Stimulated activated CD4-positive, alpha-beta T cell treated with anti-CD3 and anti-CD28 coated beads, Interleukin-4, amount 100 ng/mL, for 4 hours (primary cell): ENCODE measurements around the gene ZMIZ1.

Experiments
- DNase-seq, 2 experiments: peaks; one replicate each; pipeline ENCODE4 v3.0.0-alpha.2; 2020

The ZMIZ1 gene

GRCh38 chr10:79179164-79179956 lies 110.6 kb downstream of the ZMIZ1 start:
- DNase-seq: no peak

- DNase-seq: no peak
These were observed 111.2 kb downstream of the ZMIZ1 start for GRCh38 chr10:79179957-79180309.

- no peak for DNase-seq
These were observed 111.9 kb downstream of the ZMIZ1 start for GRCh38 chr10:79180414-79181221.

- DNase-seq: no peak
These were observed 112.5 kb downstream of the ZMIZ1 start for GRCh38 chr10:79181227-79181626.

- DNase-seq: no peak
These were observed 113.1 kb downstream of the ZMIZ1 start for GRCh38 chr10:79181698-79182521.

GRCh38 chr10:79182781-79183467 lies 114.2 kb downstream of the ZMIZ1 start:
- DNase-seq: no peak

GRCh38 chr10:79183468-79183865 lies 114.7 kb downstream of the ZMIZ1 start:
- no peak for DNase-seq

- no peak for DNase-seq
These were observed 115.4 kb downstream of the ZMIZ1 start for GRCh38 chr10:79184145-79184625.

GRCh38 chr10:79184657-79185056 lies 115.9 kb downstream of the ZMIZ1 start:
- DNase-seq: no peak

GRCh38 chr10:79185067-79185774 lies 116.5 kb downstream of the ZMIZ1 start:
- no peak for DNase-seq

- DNase-seq: no peak
These were observed 117.1 kb downstream of the ZMIZ1 start for GRCh38 chr10:79185796-79186374.

- DNase-seq: no peak
These were observed 117.8 kb downstream of the ZMIZ1 start for GRCh38 chr10:79186486-79187120.

GRCh38 chr10:79187121-79187940 lies 118.6 kb downstream of the ZMIZ1 start:
- DNase-seq: no peak

GRCh38 chr10:79188154-79188965 lies 119.6 kb downstream of the ZMIZ1 start:
- DNase-seq: no peak

GRCh38 chr10:79189181-79189580 lies 120.4 kb downstream of the ZMIZ1 start:
- DNase-seq: no peak

- no peak for DNase-seq
These were observed 121.2 kb downstream of the ZMIZ1 start for GRCh38 chr10:79189853-79190435.

- no peak for DNase-seq
These were observed 122.0 kb downstream of the ZMIZ1 start for GRCh38 chr10:79190740-79191261.

GRCh38 chr10:79191951-79192676 lies 123.3 kb downstream of the ZMIZ1 start:
- DNase-seq: no peak
